ENCODE measurements around the gene FIGLA.
"Not testable (repeated sequence)": the region's sequence is repeated elsewhere in the genome, so short reads cannot be mapped to it uniquely, and the experiment has no call there.

The FIGLA gene

GRCh38 chr2:70743068-70743467 lies 47.4 kb downstream of the FIGLA start:
- DNase-seq = no peak

GRCh38 chr2:70739492-70739891 lies 51.0 kb downstream of the FIGLA start:
- not testable (repeated sequence) for DNase-seq

DNA sequence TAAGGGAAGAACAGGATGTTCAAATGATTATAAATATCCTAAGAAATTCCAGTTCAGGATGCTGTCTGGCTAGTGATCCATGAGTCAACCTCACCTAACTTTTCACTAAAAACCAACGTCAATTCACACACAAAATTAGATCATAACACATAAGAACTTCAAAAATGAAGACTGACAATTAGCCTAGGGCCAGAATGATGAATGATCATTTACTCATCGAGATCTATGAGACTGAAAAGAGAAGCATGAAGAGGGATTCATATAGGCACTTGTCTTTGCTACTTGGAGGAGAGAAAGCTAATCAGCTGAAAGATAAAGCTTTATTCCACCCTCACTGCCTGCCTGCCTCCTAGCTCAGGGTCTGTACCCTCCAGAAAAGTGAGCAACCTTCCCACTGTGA lies 52.3 kb downstream of the FIGLA start:
- DNase-seq = no peak

DNA sequence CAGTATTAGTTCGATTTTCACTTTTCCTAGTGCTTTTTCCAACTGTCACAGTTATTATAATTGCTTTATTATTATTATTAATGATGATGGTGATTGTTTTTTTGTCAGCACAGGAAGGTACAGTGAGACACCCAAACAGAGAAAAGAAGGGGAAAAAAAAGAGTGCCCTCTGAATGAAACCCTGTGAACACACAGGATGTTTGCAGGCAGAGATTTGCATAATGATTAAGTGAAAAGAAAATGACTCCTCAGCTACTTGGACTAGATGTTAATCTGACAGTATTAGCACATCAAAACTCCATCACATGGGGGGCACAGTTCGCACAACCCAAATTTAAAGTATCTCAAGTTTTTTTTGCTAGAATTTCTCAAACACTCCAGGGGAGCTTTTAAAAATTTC lies 55.4 kb downstream of the FIGLA start:
- DNase-seq = no peak

- no peak for DNase-seq
Measured at GRCh38 chr2:70733646-70734180, 56.7 kb downstream of the FIGLA start.

GRCh38 chr2:70732766-70733645 lies 57.4 kb downstream of the FIGLA start:
- no peak for DNase-seq

GRCh38 chr2:70730730-70731129 lies 59.7 kb downstream of the FIGLA start:
- DNase-seq = no peak

- DNase-seq = no peak
Measured at GRCh38 chr2:70729647-70730046, 60.8 kb downstream of the FIGLA start.

DNA sequence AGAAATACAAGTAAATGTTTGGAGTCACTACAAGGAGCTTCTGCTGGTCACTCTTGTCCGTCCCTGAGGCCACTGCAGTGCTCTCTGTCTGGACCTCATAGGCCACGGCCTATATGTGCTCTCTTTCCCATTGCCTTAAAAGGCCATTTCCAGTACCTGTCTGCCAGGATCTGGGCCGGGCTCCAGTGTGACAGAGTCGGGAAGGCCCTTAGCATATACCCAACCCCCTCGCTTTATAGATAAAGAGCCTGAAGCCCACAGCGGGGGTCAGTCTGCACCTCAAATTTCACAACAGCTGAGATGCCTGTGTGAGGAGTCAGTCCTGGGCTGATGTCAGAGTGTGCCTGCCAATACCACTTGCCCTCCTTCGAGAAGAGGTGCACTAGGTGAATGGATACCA lies 62.3 kb downstream of the FIGLA start:
- DNase-seq = no peak
